HG02571 (cell line): ENCODE data around the gene STAT6.
A peak's percentile ranks its signal among the peaks of the same experiment; 100 is the strongest.
"Not testable (repeated sequence)": the region's sequence is repeated elsewhere in the genome, so short reads cannot be mapped to it uniquely, and the experiment has no call there.

Experiments used
- ATAC-seq: cut with Tn5 transposase; IDR thresholded peaks from one replicate; pipeline ENCODE4 v1.9.1; 2021; ENCODE audit warnings: mild to moderate bottlenecking, moderate library complexity; ENCODE audit not compliant: unreplicated experiment

STAT6 gene

GRCh38 chr12:57127726-57128518 lies 16.8 kb upstream of the STAT6 start, which contains the start of gene LRP1:
LRP1 (plus strand) TSS chr12:57128483; CDS start chr12:57128965, 482 bp downstream.
- no peak for ATAC-seq

- no peak for ATAC-seq
Observed at GRCh38 chr12:57127101-57127725, 16.1 kb upstream of the STAT6 start.

GRCh38 chr12:57126561-57126960 lies 15.4 kb upstream of the STAT6 start:
- no peak for ATAC-seq

- ATAC-seq = no peak
Observed at GRCh38 chr12:57126061-57126460, 14.9 kb upstream of the STAT6 start.

GRCh38 chr12:57124261-57124877 lies 13.2 kb upstream of the STAT6 start:
- no peak for ATAC-seq

GRCh38 chr12:57123813-57124212 lies 12.7 kb upstream of the STAT6 start:
- ATAC-seq = no peak

- not testable (repeated sequence) for ATAC-seq
Observed at GRCh38 chr12:57120718-57121117, 9.6 kb upstream of the STAT6 start.

GRCh38 chr12:57119294-57120085 lies 8.3 kb upstream of the STAT6 start:
- no peak for ATAC-seq

- ATAC-seq = no peak
Observed at GRCh38 chr12:57118711-57119271, 7.6 kb upstream of the STAT6 start.

GRCh38 chr12:57116580-57117281 lies 5.6 kb upstream of the STAT6 start:
- ATAC-seq = no peak

- peak; percentile 46 for ATAC-seq
Observed at GRCh38 chr12:57112492-57113294, 1.5 kb upstream of the STAT6 start.

GRCh38 chr12:57110104-57111030 lies 795 bp downstream of the STAT6 start:
- ATAC-seq = peak; percentile 41

- no peak for ATAC-seq
Observed at GRCh38 chr12:57109207-57110103, 1.7 kb downstream of the STAT6 start.

GRCh38 chr12:57107456-57108155 lies 3.6 kb downstream of the STAT6 start:
- no peak for ATAC-seq

GRCh38 chr12:57106021-57106708 lies 5.0 kb downstream of the STAT6 start:
- no peak for ATAC-seq
